SK-N-MC (cell line): ENCODE results near the gene DLG1.
"Not testable (repeated sequence)": the region's sequence is repeated elsewhere in the genome, so short reads cannot be mapped to it uniquely, and the experiment has no call there.

Experiments
- EZH2 ChIP-seq: fragments of 200-600 bp; sonication (generic); IDR thresholded peaks from one replicate; pipeline ENCODE4 v1.6.1; 2017; ENCODE audit warnings: antibody characterized with exemption
- FOXP2 ChIP-seq: optimal IDR thresholded peaks from 2 replicates; pipeline ENCODE3; 2011; ENCODE audit warnings: mild to moderate bottlenecking, moderate library complexity; ENCODE audit not compliant: insufficient read depth; ENCODE audit errors: extremely low read length, control extremely low read depth
- POLR2AphosphoS5 ChIP-seq: IDR thresholded peaks from 2 replicates; pipeline ENCODE4 v1.6.1; 2012; ENCODE audit warnings: mild to moderate bottlenecking, low read depth, low read length, borderline replicate concordance

- TF ChIP-seq EZH2, POLR2AphosphoS5, FOXP2: not testable (repeated sequence)
These were observed 21.6 kb downstream of the DLG1 start for GRCh38 chr3:197276808-197277207.
